ENCODE data around the gene KCNMA1.

Gene KCNMA1

DNA sequence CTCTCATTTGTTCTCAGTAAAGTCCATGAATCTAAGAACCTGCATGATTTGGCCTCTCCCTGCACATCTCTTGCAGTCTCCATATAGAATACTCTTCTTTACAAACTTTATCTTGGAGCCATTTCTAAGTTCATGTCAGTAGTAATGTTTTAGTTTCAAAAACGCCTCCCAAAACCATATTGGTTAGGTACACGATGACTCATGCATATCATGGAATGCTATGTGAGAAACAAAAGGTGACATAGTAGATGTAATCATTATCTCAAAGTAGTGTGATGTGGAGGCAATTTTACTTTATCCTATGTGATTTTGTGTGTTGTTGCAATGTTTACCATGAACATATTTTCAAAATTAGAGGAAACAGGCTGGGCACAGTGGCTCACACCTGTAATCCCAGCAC, 520.7 kb downstream of the KCNMA1 start:
- no peak for DNase-seq (ENCODE audit: low read depth in 2 of 2)

DNA sequence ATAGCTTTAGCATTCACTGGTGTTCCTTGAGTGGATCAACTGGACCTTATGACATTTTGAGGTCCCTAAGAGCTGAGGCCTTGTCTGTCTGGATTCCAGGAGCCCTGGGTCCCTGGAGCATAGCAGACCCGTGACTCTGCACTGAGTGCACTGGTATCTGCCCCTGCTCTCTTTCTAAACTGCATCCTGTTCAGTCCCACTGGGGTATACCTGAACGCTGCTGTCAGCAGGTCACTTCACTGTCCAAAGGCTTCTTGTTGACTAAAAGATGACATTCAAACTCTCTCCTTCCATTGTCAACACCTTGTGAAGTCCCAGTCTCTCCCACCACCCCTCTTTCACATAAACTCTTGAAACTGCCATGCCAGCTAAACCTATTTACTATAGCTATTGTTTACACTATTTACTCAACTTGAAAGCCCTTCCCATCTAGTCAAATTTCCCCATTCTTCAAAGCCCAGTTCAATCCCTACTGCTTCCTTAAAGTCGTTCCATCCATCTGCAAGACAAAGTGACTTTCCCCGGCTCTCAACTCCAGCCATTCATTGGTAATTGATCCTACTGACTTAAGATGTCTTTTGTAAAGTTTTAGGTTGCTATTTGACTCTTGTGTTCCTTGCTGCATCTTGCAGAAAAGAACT, 523.3 kb downstream of the KCNMA1 start:
- no peak for DNase-seq (ENCODE audit: low read depth in 2 of 2)

DNA sequence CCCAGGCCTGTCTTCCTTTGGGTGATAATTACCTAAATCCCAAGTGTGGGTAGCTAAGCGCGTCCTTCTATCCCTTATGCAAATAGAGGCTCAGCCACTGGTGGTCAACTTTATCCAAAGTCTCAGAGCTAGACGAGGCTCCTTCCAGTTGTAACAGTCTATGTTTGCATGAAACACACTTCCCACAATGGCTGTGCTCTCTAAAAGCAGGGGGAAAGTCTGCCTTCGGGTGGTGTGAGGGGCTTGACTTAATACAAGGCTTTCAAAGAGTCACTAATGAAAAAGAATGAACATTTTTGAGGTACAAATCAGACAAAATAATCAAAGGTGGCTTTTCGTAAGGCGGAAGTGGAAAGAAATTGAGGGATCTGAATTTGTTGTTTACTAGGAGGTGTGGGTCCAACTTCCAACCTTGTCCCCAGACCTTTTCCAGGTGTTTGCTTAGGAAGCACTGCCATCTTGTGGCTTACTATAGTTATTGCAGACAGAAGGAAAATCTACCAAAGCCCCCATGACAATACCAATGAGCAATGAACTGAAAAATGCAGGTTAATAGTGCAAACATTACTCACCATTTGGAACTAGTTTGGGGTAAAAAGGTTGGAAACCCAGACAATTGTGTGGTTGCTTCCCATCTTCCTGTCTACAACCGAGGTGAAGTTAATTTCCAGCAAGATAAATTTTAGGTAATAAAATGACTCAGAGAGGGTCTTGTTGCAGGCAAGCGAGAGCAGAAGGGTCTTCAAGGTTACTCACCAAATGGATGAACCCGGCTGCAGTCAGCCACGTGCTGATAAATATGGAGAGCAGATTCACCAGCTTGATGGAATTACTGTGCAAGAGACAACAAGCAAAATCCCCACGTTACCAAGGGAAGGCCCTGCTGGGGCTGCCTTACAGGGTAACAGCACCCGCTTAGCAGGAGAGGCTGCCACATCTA, 525.7 kb downstream of the KCNMA1 start:
- no peak for DNase-seq (ENCODE audit: low read depth in 2 of 2)

DNA sequence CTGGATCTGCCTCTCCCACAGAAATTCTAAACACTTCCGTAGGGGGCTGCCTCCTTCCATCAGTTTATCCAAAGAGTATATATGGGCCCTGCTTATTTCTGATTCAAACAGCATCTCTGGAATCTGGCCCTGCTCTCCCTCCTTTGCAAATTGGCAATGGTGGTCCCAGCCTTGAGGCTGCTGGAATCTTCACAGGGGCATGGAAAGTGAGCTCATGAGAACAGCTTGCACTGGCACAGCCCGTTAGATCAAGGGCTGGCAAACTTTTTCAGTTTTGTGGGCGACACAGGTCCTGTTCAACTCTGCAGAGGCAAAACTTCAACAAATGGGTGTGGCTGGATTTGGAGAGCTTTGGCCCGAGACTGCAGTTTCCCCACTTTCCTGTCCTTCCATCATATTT, 526.9 kb downstream of the KCNMA1 start:
- no peak for DNase-seq (ENCODE audit: low read depth in 2 of 2)

DNA sequence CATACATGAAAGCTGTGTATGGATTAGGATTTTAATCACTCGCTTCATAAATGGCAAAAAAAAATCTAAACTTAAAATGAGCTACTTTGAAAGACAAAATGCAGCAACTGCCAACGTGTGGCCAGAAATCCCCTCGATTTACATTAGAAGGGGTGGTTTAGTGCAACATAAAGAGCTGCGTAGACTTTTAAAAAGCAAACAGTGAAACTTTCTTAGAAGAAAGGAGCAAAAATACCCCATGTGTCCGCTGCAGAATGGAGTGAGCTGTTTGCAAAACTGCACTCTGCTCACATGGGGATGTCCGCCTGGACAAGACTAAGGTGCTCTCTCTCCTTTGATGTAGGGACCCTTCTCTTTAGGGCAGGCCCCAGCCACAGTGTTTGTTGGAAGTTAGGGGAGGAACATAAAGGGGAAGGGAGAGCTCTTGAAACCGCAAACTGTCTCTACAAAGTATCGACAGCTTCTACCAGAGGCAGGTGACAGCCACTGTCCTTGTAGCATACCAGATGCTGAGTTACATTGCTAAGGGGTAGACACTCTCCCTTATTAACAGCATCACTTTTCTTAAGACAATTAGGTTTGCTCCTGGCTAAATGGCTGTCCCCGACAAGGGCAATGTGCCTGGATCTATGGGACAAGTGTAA, 528.1 kb downstream of the KCNMA1 start:
- no peak for DNase-seq (ENCODE audit: low read depth in 2 of 2)

DNA sequence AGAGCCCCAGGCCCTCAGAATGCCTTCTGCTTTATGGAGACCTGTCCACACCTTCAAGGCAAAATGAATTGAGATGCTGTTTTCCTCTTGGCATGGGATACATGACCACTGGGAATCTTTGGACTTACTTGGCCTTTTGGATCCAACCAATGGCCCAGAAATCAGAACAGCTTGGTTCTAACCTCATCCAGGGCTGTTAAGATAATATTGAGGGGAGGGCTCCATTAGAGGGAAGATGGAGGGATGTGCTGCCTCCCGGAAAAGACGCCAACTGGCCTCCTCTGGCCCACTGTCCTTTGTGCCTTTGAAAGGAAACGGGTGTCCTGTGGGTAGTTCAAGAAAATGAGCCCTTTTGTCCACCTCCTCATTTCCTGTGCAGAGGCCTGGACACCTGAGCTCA, 530.9 kb downstream of the KCNMA1 start:
- no peak for DNase-seq (ENCODE audit: low read depth in 2 of 2)

DNA sequence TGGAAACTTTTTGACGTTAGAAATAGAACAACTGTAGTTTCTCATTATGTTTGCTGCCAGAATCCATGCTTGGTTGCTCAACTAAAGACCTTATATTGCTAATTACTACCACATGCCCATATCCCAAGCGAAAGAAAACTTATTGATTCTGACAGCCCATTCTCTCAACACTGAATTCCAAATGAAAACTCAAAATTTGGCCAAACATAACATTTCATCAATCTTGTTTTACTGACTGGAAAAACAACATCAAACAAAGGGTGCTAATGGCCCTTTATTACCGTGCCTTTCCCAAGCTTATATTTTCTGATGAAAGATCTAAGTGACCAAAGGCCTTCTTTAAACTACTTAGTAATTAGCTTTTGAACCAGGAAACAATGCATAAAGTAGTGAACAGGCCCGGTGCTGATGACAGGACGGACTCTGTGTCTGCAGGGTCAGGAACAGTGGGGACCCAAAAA, 531.8 kb downstream of the KCNMA1 start:
- DNase-seq (ENCODE audit: low read depth in 2 of 2): no peak

DNA sequence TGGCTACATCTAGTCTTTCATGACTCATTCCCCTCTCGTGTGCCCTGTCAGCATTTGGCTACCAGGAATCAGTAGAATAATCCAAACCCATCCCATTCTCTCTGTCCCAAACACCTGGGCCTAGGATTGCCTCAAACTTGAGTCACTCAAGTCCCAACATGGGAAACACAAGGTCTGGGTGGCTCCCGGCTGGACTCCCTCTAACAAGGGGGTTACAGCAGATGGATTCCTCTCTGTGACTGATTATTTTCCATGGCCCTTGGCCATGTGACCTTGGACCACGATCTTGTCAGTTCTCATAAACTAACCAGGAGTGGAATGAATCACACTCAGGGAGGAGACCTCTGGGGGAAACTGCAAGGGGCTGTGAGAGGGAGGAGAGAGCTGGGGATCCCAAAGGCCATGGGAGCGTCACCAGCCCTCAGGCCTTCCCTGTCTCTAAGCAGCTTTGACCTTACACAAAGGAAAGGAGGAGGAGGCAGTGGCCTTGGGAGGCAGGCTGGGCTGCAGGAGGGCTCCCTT, 533.1 kb downstream of the KCNMA1 start:
- DNase-seq (ENCODE audit: low read depth in 2 of 2): no peak

DNA sequence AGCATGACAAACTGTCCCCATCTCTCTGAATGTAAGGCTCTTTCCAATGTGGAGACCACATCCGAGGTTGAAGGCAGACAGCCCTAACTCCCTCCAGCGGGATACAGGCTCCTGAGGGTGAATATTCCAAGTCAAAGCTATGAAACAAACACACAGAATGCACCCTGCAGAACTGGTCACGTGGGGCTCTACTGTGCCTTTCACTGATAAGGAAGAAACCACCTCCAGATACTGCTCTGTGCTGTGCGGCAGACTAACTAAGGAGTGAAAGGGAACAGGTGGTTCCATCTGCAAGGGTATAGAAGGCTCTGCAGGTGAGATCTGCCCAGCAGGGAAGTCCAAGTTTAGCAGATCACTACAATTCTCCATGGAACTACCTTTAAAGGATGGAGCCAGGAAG, 534.4 kb downstream of the KCNMA1 start:
- DNase-seq (ENCODE audit: low read depth in 2 of 2): no peak

DNA sequence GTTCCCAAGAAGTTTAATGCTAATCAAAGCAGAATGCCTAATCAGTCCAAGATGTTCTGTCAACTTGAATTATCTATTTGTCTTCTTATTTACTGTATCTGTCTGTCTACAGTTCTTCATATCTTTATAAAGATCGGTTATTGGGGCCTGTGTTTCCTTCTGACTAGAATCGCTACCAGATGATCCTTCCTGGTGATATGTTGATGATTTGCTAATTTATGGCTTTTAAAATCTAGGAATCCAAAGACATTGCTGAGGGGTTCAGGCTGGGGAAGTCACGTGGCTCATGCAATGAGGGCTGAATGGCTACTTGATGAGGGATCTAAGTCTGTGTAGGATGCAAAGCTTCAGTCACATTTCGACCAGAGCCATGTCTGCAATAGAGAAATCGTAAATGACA, 536.3 kb downstream of the KCNMA1 start:
- no peak for DNase-seq (ENCODE audit: low read depth in 2 of 2)

DNA sequence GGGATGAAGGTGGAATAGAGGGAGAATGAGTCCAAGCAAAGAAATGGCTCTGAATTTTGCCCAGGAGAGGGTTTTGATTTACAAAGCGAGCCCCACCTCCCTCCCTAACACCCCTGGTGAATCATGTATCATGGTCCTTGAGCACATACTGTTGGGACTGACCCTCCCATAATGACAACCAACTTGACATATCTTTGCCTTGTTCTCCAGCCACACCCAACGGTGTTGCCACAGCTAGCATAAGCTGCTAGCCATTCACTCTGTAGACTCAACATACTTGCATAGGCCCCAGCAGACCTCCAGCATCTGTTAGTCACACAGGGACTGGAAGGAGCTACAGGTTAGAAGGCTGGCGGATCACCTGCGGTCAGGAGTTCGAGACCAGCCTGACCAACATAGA, 538.5 kb downstream of the KCNMA1 start:
- DNase-seq (ENCODE audit: low read depth in 2 of 2): no peak

DNA sequence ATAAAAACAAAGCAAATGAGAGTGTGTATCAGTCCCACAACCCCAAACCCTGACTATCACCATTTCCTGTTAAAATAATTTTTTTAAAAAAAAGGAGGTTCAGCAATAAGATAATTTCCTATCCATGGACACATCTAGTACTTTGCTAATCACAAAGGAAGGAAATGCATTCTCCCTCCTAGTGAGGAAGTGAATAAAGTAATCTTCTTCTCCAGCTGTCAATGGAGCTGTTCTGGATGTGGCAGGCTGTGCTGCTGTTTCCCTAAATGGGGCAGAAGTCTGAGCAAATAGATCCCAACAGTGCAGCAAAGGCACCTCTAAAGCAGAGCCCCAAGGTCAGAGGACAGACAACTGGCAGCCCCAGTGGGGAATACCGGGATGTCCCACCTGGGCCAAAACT, 540.0 kb downstream of the KCNMA1 start:
- no peak for DNase-seq (ENCODE audit: low read depth in 2 of 2)

DNA sequence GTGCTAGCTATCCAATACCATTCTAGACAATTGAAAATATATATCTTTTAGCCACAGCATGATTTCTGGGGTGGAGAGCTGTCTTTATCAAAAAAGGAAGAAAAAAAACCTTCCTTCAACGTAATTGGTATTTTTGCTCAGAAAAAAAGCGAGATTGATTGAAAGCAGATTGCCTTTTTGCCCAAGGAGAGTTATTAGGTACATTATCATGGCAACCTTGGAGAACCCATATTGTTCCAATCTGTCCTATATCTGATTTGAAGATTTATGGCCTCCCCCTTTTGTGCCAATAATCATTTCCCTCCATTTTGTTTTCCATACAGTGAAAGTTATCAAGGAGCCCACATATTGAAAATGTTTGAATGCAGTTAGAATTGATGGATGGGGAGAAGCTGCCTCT, 544.5 kb downstream of the KCNMA1 start:
- DNase-seq (ENCODE audit: low read depth in 2 of 2): no peak

DNA sequence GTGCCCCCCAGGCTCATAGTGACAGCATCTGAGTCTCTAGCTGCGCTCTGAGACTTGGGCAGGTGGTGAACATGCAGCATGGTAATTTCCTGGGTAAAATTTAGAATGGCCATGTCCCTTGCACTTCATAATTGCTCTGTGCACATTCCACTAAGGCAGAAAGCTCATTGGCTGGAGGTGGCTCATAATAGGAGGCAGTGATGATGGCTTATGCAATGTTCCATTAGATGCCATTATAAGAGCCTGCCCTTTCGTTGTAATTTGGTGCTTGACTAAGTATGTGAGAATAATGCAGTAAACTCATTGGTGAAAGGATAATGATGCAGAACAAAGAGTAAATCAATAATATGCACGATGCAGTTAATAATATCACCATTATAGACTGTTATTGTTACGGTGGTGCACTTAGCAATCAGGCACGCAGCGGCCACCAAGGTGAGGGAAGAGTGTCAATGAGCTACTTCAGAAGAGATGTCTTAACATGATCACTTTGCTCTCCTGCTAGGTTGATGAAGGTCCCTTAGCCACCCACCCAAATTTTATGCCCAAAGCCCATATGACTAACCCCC, 545.9 kb downstream of the KCNMA1 start:
- no peak for DNase-seq (ENCODE audit: low read depth in 2 of 2)

DNA sequence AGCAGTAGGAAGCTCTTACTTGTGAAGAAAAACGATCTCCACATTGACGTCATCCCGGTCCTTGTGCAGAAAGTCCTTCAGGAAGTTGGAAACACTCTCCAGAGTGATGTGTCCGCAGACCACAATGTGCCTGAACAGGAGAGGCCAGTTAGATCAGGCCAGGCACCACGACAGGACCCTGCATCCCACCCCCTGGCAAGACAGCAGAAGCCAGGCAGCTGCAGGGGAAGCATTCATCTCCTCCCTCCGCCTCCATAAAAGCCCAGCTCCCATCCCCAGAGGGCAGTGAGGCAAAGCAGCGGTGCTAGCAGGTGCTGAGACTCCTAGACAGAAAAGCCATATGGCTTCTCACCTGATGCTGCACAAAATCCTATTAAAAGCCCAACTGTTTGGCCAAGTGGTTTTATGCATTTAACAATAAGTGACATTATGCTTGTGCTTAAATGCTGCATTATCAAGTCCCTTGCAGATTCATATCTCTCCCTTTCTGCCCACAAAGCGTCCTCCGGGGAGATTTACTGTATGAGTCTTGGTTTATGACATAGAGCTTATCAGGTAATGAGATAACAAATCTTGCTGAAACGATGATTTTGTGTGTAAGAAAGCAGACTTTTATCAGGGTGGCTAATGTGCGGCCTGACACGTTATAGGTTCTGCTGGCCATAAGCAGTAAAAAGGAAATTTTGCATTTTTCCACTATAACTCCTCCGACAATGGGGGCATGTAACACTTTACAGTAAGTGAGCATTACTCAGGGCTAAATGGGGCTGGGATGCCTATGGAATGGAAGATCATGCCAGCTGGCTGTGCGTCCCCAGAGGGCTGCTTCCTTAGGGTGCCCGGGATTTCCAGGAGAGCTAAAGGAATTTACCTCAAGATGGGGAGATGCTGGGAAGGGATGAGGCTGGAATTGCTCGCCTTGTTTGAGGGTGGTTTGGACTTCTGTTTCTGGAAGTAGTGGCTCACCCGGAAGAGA, 546.9 kb downstream of the KCNMA1 start:
- no peak for DNase-seq (ENCODE audit: low read depth in 2 of 2)

DNA sequence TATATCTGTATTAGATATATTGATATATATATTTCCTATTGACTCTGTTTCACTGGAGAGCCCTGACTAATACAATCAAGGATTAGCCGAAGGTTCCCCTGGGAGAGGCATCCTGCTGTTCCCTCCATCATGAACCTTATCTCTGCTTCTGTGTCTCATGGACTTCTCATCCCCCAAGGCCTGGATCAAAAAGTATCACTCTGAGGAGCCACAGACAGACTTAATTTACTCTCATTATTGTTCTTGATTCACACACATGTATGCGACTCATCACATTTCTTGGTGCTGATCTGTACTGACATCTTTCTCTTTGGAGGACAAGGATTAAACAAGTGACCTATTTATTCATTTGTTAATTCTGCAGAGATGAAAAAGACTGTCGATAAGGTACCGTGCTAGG, 550.2 kb downstream of the KCNMA1 start:
- no peak for DNase-seq (ENCODE audit: low read depth in 2 of 2)

DNA sequence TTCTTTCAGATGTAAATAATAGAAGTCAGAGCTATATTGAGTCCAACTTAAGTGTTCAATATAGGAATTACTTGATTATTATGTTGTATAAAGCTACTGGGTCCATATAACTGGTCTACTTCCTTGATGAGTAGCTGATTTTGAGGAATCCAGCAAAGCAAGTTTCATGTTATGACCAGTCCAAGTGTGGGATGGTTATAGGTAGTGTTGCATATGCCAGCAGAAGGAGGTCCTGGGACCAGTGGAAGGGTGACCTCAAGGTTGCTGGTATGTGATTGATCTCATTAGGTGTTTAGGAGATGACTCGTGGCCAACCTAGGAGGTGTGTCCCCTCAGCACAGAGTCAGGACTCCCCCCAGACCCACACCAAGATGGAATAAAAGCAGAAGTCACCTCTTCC, 551.5 kb downstream of the KCNMA1 start:
- no peak for DNase-seq (ENCODE audit: low read depth in 2 of 2)

DNA sequence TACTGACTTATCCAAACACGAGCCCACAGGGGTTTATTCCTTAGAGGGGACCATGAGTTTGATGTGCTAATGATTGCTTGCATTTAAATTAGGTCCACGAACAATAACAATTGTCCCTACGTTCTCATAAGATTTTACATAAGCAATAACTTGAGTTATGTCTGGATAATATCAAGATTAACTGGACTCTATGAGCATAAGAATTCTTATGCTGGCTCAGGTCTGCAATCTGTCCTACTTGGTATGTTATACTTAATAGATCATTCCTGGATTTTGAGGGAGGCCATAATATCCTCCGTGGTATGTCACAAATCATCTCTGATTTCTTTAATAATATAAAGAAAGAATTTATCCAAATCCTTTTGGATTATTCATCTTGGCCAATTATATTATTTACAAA, 552.3 kb downstream of the KCNMA1 start:
- DNase-seq (ENCODE audit: low read depth in 2 of 2): no peak

DNA sequence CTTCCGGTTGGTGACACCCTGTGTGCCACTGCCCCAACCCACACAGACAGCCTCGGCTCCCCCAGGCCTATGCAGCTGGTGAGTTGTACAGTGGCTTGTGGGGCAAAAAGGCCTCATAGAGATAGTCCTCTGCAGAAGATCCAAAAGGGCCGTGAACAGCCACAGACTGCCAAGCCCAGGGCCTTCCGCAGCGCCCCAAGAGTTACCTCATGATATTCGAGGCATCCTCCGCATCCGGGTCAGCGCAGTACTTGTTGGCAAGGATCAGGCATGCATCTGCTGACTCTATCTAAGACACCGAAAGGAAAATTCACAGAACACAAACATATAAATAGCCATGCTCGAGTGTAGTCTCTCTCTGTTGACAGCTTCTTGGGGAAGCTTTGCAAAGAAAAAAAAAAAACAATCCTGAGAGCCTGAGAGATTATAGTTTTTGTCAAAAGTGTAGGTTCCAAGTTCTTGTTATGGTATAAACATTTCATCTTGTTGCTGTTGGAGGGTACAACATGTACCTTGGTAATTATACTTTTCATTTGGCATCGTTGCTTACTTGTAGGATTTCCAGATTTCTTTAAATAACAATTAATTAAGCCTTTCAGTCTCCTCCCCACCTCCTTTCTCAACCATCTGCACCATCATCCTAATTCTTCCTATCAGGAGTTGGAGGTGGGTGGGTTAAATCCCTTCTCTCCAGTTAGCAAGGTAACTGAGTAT, 553.0 kb downstream of the KCNMA1 start:
- DNase-seq (ENCODE audit: low read depth in 2 of 2): no peak

DNA sequence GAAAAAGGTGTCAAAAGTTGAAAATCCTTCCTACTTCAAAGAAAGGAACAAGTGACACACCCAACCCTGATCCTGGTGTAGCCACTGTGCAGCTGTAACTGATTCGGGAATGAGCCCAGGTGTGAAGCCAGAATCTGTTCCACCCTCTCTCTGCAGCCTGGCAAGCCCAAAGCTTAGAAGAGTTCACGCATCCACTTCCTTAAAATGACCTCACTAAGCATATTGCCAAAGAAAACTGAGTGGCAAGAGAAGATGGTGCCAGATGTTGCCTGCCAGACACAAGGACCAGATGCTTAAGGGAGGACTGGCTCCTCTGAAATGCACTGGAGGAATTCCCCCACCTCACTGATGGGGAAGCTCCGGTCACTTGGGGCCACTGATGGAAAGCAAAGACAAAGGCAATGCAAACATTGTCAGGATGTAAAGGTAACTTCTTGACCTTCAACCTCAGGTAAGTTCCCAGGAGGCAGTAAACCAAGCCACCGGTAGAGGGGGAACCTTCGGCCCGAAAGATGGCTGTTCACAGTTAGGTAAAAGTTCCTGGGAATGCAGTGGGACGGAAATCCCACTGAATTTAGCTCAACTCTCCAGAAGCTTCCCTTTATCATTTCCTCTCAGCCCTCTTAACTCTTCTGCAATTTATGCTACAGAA, 554.9 kb downstream of the KCNMA1 start:
- DNase-seq (ENCODE audit: low read depth in 2 of 2): no peak

All from stimulated activated CD8-positive, alpha-beta memory T cell treated with anti-CD3 and anti-CD28 coated beads, Interleukin-2, amount 100 ng/mL, for 48 hours (primary cell).